ENCODE data around the gene TAC4. TPM values are rescaled to one million over a fixed set of nuclear protein-coding genes. Genes with fewer than 3 reads are reported as not detected.

The TAC4 gene
- total and polyA plus RNA-seq, 2 of the 13 experiments (the other 11 are each of a cell fraction or from before 2014, with no cell fraction given) = not detected

GRCh38 chr17:49890077-49890821, 42.4 kb upstream of the TAC4 start:
- intact Hi-C loops (cut with micrococcal nuclease; ENCODE audit: unreplicated experiment) (no loop called here), in situ Hi-C loops (cut with HindIII; ENCODE audit: extremely low pct_ligation_motif_present, low pct_unique_long_range_greater_than_20kb) (no loop called here)
- no peak for FAIRE-seq
- H3K9ac ChIP-seq (ENCODE audit: insufficient read depth, low read depth, low read length) = no peak overlapping the region
- TF ChIP-seq GABPA (IDR thresholded peaks at IDR 0.05; ENCODE audit: low read depth, low read length) = 0 out of 2 replicates have a peak, but pooled peaks have one; percentile 9
- no peak for TF ChIP-seq GABPA (CRISPR knock-in tag; IDR thresholded peaks at IDR 0.05; ENCODE audit: low read depth)
- no peak for TF ChIP-seq TFAP4 (IDR thresholded peaks at IDR 0.05; ENCODE audit: borderline replicate concordance, low read depth)
- TF ChIP-seq ZBTB25 (CRISPR knock-in tag; IDR thresholded peaks at IDR 0.05) = no peak
- 0 out of 2 replicates have a peak, but pooled peaks have one; percentile 23 for TF ChIP-seq ZNF30 (CRISPR knock-in tag; IDR thresholded peaks at IDR 0.05)
- TF ChIP-seq ZNF777 (CRISPR knock-in tag; IDR thresholded peaks at IDR 0.05) = 0 out of 2 replicates have a peak, but pooled peaks have one; percentile 24
- TF ChIP-seq CEBPB (IDR thresholded peaks at IDR 0.05; ENCODE audit: borderline replicate concordance, low read depth, low read length) = peak; percentile 30; the same call in 1 of the 2 replicates
- no peaks in the 10 kb centered on the region for H3K79me2 ChIP-seq (ENCODE audit: insufficient read depth, low read length)
- no peak overlapping the region for H2AFZ ChIP-seq (ENCODE audit: low read length)
- H3K36me3 ChIP-seq (replicated peaks in 1 of 2; ENCODE audit: control insufficient read depth in 1 of 2, insufficient read depth in 2 of 2, low read length in 2 of 2) = no peaks in the 10 kb centered on the region
- no peaks in the 10 kb centered on the region for H4K20me1 ChIP-seq (ENCODE audit: insufficient read depth, low read length)
- H3K9me3 ChIP-seq (ENCODE audit: low read length) = no peaks in the 10 kb centered on the region
- CTCF ChIA-PET (ENCODE audit: low intra/inter-chr PET ratio, low total read pairs) = no interaction called here
- 58% methylated on average over 30 of the region's 33 CpGs for WGBS (ENCODE audit: low lambda C conversion rate)
- no TSS peak for BruUV-seq (replicated peaks)
- no peak for ATAC-seq
- peaks cover 2 to 26% of the 10 kb centered on the region in 2 experiments; a peak in 4 of 5 replicates for H3K27me3 ChIP-seq (ENCODE audit: control insufficient read depth in 1 of 2, insufficient read depth in 2 of 2, low read length in 2 of 2)
- no peak overlapping the region for H3K4me2 ChIP-seq (ENCODE audit: low read depth, low read length)
- DNase-seq (ENCODE audit: low spot score) = no peak
- POLR2A ChIA-PET = no interaction called here
- H3K27ac ChIP-seq (ENCODE audit: extremely low read length, insufficient read depth, low read length) = no peak overlapping the region
- H3K4me1 ChIP-seq (ENCODE audit: insufficient read depth, low read length) = peaks cover 34% of the 10 kb centered on the region
- no peak overlapping the region for H3K4me3 ChIP-seq (replicated peaks in 1 of 3; ENCODE audit: insufficient read depth in 1 of 3, low read depth in 2 of 3, low read length in 3 of 3)

Data from HepG2 (cell line).